ENCODE data around the gene GFPT1. TPM values are rescaled to one million over a fixed set of nuclear protein-coding genes. Genes with fewer than 3 reads are reported as not detected.

Gene GFPT1
- total and polyA plus RNA-seq, 9 of the 15 experiments (the other 6 are each of a cell fraction or from before 2014, with no cell fraction given), result 6.6 to 38.3 (median 15.9) TPM

GRCh38 chr2:69385443-69386151 lies 1.4 kb downstream of the GFPT1 start (continued):
- TF ChIP-seq RCOR1 (IDR thresholded peaks at IDR 0.05; ENCODE audit: borderline replicate concordance in 1 of 2, low read depth in 2 of 2, low read length in 2 of 2) (peak in 1 of 2 experiments; percentile 85; a peak in 2 of 4 replicates), IRF2 (CRISPR knock-in tag; IDR thresholded peaks at IDR 0.05) (no peak), POLR2A (conservative IDR thresholded peaks at IDR 0.05) (peak; percentile 59), HDAC1 (IDR thresholded peaks at IDR 0.05) (0 out of 4 replicates have a peak, but pooled peaks of 1 of the 2 experiments have one; percentile 52), ZNF644 (tag; IDR thresholded peaks at IDR 0.05; ENCODE audit: low read depth) (0 out of 2 replicates have a peak, but pooled peaks have one; percentile 7), KLF1 (tag; IDR thresholded peaks at IDR 0.05) (peak; percentile 80), ARID1B (IDR thresholded peaks at IDR 0.05) (peak; percentile 40; the same call in 1 of the 2 replicates), ZNF407 (IDR thresholded peaks at IDR 0.05; ENCODE audit: low read depth) (no peak), SOX6 (IDR thresholded peaks at IDR 0.05) (peak; percentile 40; the same call in 1 of the 2 replicates), SMARCE1 (IDR thresholded peaks at IDR 0.05) (peak; percentile 54; the same call in 1 of the 2 replicates), MTA1 (IDR thresholded peaks at IDR 0.05; ENCODE audit: borderline replicate concordance) (no peak), PHF21A (IDR thresholded peaks at IDR 0.05; ENCODE audit: borderline replicate concordance, low read depth) (no peak), CHD2 (IDR thresholded peaks at IDR 0.05; ENCODE audit: low read depth, low read length) (no peak), ZNF133 (CRISPR knock-in tag; IDR thresholded peaks at IDR 0.05) (no peak), ZNF239 (CRISPR knock-in tag; IDR thresholded peaks at IDR 0.05) (peak; percentile 12; the same call in 1 of the 2 replicates), ZNF584 (CRISPR knock-in tag; IDR thresholded peaks at IDR 0.05; ENCODE audit: low read depth) (peak; percentile 61), JUN (IDR thresholded peaks at IDR 0.05; ENCODE audit: borderline replicate concordance, low read depth, low read length) (peak; percentile 60; the same call in 1 of the 2 replicates), JUN (CRISPR knock-in tag; IDR thresholded peaks at IDR 0.05; ENCODE audit: borderline replicate concordance) (no peak)
- TF ChIP-seq, protein P1, sequence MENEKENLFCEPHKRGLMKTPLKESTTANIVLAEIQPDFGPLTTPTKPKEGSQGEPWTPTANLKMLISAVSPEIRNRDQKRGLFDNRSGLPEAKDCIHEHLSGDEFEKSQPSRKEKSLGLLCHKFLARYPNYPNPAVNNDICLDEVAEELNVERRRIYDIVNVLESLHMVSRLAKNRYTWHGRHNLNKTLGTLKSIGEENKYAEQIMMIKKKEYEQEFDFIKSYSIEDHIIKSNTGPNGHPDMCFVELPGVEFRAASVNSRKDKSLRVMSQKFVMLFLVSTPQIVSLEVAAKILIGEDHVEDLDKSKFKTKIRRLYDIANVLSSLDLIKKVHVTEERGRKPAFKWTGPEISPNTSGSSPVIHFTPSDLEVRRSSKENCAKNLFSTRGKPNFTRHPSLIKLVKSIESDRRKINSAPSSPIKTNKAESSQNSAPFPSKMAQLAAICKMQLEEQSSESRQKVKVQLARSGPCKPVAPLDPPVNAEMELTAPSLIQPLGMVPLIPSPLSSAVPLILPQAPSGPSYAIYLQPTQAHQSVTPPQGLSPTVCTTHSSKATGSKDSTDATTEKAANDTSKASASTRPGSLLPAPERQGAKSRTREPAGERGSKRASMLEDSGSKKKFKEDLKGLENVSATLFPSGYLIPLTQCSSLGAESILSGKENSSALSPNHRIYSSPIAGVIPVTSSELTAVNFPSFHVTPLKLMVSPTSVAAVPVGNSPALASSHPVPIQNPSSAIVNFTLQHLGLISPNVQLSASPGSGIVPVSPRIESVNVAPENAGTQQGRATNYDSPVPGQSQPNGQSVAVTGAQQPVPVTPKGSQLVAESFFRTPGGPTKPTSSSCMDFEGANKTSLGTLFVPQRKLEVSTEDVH (IDR thresholded peaks at IDR 0.05; ENCODE audit: low read depth, partially characterized antibody), result peak; percentile 34
